Stimulated activated naive CD8-positive, alpha-beta T cell treated with anti-CD3 and anti-CD28 coated beads, Interleukin-15, amount 100 ng/mL, for 72 hours (primary cell): ENCODE results near the gene CTIF.

Source experiments
- ATAC-seq: fragments of 150-1000 bp; cut with Tn5 transposase; 2 replicates; pipeline ENCODE4 v1.10.0; 2021; ENCODE audit warnings: mild to moderate bottlenecking, moderate library complexity
- DNase-seq, 2 donors: peaks; one replicate each; pipeline ENCODE4 v3.0.0; 2021 to 2022
- H3K27ac Mint-ChIP-seq, 2 donors: one replicate each; pipeline ENCODE4 v1.8.0; 2022; ENCODE audit warnings: mild to moderate bottlenecking in 2 of 2, mixed read lengths in 2 of 2, moderate library complexity in 2 of 2
- H3K27me3 Mint-ChIP-seq: one replicate; pipeline ENCODE4 v1.8.0; 2022; ENCODE audit warnings: mixed read lengths
- H3K4me1 Mint-ChIP-seq: one replicate; pipeline ENCODE4 v1.8.0; 2022; ENCODE audit warnings: mild to moderate bottlenecking, mixed read lengths
- H3K4me3 Mint-ChIP-seq, 2 donors: one replicate each; pipeline ENCODE4 v1.8.0; 2022; ENCODE audit warnings: mild to moderate bottlenecking in 2 of 2, mixed read lengths in 2 of 2, moderate library complexity in 1 of 2
- H3K9me3 Mint-ChIP-seq, 2 donors: one replicate each; pipeline ENCODE4 v1.8.0; 2022; ENCODE audit warnings: mixed read lengths in 2 of 2

Gene CTIF

GRCh38 chr18:48621815-48622555 is 83.2 kb downstream of the CTIF start:
- no peak for ATAC-seq
- H3K4me1 Mint-ChIP-seq: no peaks in the 10 kb centered on the region
- no peaks in the 10 kb centered on the region for H3K9me3 Mint-ChIP-seq
- no peak for DNase-seq
- H3K4me3 Mint-ChIP-seq: no peak overlapping the region
- H3K27me3 Mint-ChIP-seq: no peaks in the 10 kb centered on the region
- H3K27ac Mint-ChIP-seq: peak overlapping the region in 1 of 2 donors; percentile 17

- Mint-ChIP-seq H3K27me3 (no peaks in the 10 kb centered on the region), H3K4me3 (no peak overlapping the region), H3K27ac (no peak overlapping the region), H3K4me1 (no peaks in the 10 kb centered on the region), H3K9me3 (no peaks in the 10 kb centered on the region)
- DNase-seq (no peak), ATAC-seq (no peak)
Observed at GRCh38 chr18:48622911-48623431, 84.1 kb downstream of the CTIF start.

GRCh38 chr18:48623468-48624235 is 84.8 kb downstream of the CTIF start:
- no peaks in the 10 kb centered on the region for H3K27me3 Mint-ChIP-seq
- no peak overlapping the region for H3K4me3 Mint-ChIP-seq
- no peak for DNase-seq
- H3K9me3 Mint-ChIP-seq: no peaks in the 10 kb centered on the region
- no peak for ATAC-seq
- no peak overlapping the region for H3K27ac Mint-ChIP-seq
- no peaks in the 10 kb centered on the region for H3K4me1 Mint-ChIP-seq

- Mint-ChIP-seq H3K27ac (peak overlapping the region in 1 of 2 donors; percentile 36), H3K9me3 (no peaks in the 10 kb centered on the region), H3K4me1 (no peaks in the 10 kb centered on the region), H3K27me3 (no peaks in the 10 kb centered on the region), H3K4me3 (no peak overlapping the region)
- DNase-seq (no peak), ATAC-seq (no peak)
Observed at GRCh38 chr18:48624856-48625255, 86.0 kb downstream of the CTIF start.

- H3K9me3 Mint-ChIP-seq: no peaks in the 10 kb centered on the region
- DNase-seq (no peak), ATAC-seq (no peak)
- peak overlapping the region in 1 of 2 donors; percentile 54 for H3K27ac Mint-ChIP-seq
- no peaks in the 10 kb centered on the region for H3K27me3 Mint-ChIP-seq
- no peaks in the 10 kb centered on the region for H3K4me1 Mint-ChIP-seq
- H3K4me3 Mint-ChIP-seq: no peak overlapping the region
Observed at GRCh38 chr18:48627216-48627615, 88.4 kb downstream of the CTIF start.

- no peak for ATAC-seq
- Mint-ChIP-seq H3K9me3 (no peaks in the 10 kb centered on the region), H3K27me3 (no peaks in the 10 kb centered on the region), H3K27ac (no peak overlapping the region), H3K4me1 (no peaks in the 10 kb centered on the region), H3K4me3 (no peak overlapping the region)
- DNase-seq: no peak
Observed at GRCh38 chr18:48629730-48630324, 91.0 kb downstream of the CTIF start.

- ATAC-seq (no peak), DNase-seq (no peak)
- no peak overlapping the region for H3K4me3 Mint-ChIP-seq
- H3K9me3 Mint-ChIP-seq: no peaks in the 10 kb centered on the region
- peak overlapping the region in 1 of 2 donors; percentile 44 for H3K27ac Mint-ChIP-seq
- H3K4me1 Mint-ChIP-seq: no peaks in the 10 kb centered on the region
- no peaks in the 10 kb centered on the region for H3K27me3 Mint-ChIP-seq
Observed at GRCh38 chr18:48631851-48632250, 93.0 kb downstream of the CTIF start.

- DNase-seq: no peak
- H3K4me3 Mint-ChIP-seq: no peak overlapping the region
- H3K9me3 Mint-ChIP-seq: no peaks in the 10 kb centered on the region
- no peak for ATAC-seq
- H3K27me3 Mint-ChIP-seq: no peaks in the 10 kb centered on the region
- H3K27ac Mint-ChIP-seq: no peak overlapping the region
- no peaks in the 10 kb centered on the region for H3K4me1 Mint-ChIP-seq
Observed at GRCh38 chr18:48632676-48633257, 93.9 kb downstream of the CTIF start.

- ATAC-seq (no peak), DNase-seq (no peak)
- H3K27me3 Mint-ChIP-seq: no peaks in the 10 kb centered on the region
- H3K9me3 Mint-ChIP-seq: no peaks in the 10 kb centered on the region
- H3K4me1 Mint-ChIP-seq: no peaks in the 10 kb centered on the region
- no peak overlapping the region for H3K27ac Mint-ChIP-seq
- no peak overlapping the region for H3K4me3 Mint-ChIP-seq
Observed at GRCh38 chr18:48634491-48634890, 95.7 kb downstream of the CTIF start.

- no peaks in the 10 kb centered on the region for H3K27me3 Mint-ChIP-seq
- H3K27ac Mint-ChIP-seq: no peak overlapping the region
- ATAC-seq (no peak), DNase-seq (no peak)
- H3K4me1 Mint-ChIP-seq: no peaks in the 10 kb centered on the region
- H3K4me3 Mint-ChIP-seq: no peak overlapping the region
- no peaks in the 10 kb centered on the region for H3K9me3 Mint-ChIP-seq
Observed at GRCh38 chr18:48634975-48635374, 96.1 kb downstream of the CTIF start.

- no peaks in the 10 kb centered on the region for H3K4me1 Mint-ChIP-seq
- no peak overlapping the region for H3K27ac Mint-ChIP-seq
- no peaks in the 10 kb centered on the region for H3K27me3 Mint-ChIP-seq
- ATAC-seq (no peak), DNase-seq (no peak)
- H3K9me3 Mint-ChIP-seq: no peaks in the 10 kb centered on the region
- H3K4me3 Mint-ChIP-seq: no peak overlapping the region
Observed at GRCh38 chr18:48635806-48636205, 97.0 kb downstream of the CTIF start.

- no peaks in the 10 kb centered on the region for H3K9me3 Mint-ChIP-seq
- DNase-seq (no peak), ATAC-seq (no peak)
- no peaks in the 10 kb centered on the region for H3K27me3 Mint-ChIP-seq
- no peak overlapping the region for H3K4me3 Mint-ChIP-seq
- H3K4me1 Mint-ChIP-seq: no peaks in the 10 kb centered on the region
- H3K27ac Mint-ChIP-seq: peak overlapping the region in 1 of 2 donors; percentile 48
Observed at GRCh38 chr18:48636436-48636835, 97.6 kb downstream of the CTIF start.

GRCh38 chr18:48637081-48637990 is 98.5 kb downstream of the CTIF start:
- ATAC-seq (no peak), DNase-seq (no peak)
- Mint-ChIP-seq H3K4me1 (no peaks in the 10 kb centered on the region), H3K27ac (peak overlapping the region in 1 of 2 donors; percentile 39), H3K9me3 (peaks cover 0 to 4% of the 10 kb centered on the region in 2 donors), H3K27me3 (no peaks in the 10 kb centered on the region), H3K4me3 (no peak overlapping the region)

GRCh38 chr18:48638451-48638850 is 99.6 kb downstream of the CTIF start:
- ATAC-seq: no peak
- Mint-ChIP-seq H3K27ac (no peak overlapping the region), H3K9me3 (peaks cover 0 to 5% of the 10 kb centered on the region in 2 donors), H3K4me3 (no peak overlapping the region), H3K4me1 (no peaks in the 10 kb centered on the region), H3K27me3 (no peaks in the 10 kb centered on the region)
- DNase-seq: no peak
